Dedifferentiated amniotic fluid mesenchymal stem cell (primary cell): ENCODE data around the gene SYT7.

ENCODE experiments used
- DNase-seq: peaks from one replicate; pipeline ENCODE4 v3.0.0-alpha.2; 2016; ENCODE audit errors: extremely low spot score

SYT7 gene

DNA sequence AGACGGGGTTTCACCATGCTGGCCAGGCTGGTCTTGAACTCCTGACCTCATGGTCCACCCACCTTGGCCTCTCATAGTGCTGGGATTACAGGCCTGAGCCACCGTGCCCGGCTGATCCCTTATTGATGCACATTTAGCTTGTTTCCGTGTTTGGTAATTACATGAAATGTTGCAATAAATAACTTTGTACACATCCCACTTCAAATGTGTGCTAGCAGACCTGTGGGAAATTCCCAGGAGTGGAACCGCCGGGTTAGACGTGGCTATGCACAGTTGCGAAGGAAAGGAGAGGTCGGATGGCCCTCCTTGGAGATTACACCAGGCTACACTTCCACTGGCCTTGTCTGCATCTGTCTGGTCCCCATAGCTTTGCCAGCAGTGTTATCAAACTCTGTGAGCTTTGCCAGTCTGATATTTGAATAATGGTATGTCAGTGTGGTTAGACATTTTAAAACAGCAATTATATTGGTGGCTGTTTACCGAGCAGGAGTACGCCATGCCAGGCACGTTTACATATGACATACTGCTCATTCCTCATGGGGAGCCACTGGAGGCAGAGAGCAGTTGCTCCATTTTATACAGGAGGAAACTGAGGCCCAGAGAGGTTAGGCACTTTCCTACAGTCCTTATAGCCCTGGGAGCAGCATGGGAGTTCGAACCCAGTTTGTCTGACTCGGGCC is 27.2 kb upstream of the SYT7 start:
- DNase-seq: no peak

GRCh38 chr11:61607426-61607825 is 26.6 kb upstream of the SYT7 start:
- DNase-seq: no peak

DNA sequence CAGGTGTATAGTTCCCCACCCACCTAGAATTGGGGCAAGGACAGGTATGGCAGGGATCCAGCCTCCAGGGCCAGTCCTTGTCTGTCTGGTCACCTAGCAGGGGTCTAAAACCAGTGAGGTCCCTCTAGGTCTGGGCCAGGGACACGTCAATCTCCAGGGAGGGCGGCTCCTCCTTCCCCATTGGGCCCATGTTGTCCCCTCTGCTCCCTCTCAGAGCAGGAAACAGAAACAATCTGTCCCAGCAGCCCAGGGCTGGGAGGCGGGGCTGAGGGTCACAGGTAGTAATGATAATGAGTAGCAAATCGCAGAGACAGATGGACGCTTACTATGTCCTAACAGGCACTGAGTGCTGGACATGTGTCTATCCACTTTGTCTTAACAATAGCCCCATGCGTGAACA is 22.8 kb upstream of the SYT7 start:
- DNase-seq: no peak

DNA sequence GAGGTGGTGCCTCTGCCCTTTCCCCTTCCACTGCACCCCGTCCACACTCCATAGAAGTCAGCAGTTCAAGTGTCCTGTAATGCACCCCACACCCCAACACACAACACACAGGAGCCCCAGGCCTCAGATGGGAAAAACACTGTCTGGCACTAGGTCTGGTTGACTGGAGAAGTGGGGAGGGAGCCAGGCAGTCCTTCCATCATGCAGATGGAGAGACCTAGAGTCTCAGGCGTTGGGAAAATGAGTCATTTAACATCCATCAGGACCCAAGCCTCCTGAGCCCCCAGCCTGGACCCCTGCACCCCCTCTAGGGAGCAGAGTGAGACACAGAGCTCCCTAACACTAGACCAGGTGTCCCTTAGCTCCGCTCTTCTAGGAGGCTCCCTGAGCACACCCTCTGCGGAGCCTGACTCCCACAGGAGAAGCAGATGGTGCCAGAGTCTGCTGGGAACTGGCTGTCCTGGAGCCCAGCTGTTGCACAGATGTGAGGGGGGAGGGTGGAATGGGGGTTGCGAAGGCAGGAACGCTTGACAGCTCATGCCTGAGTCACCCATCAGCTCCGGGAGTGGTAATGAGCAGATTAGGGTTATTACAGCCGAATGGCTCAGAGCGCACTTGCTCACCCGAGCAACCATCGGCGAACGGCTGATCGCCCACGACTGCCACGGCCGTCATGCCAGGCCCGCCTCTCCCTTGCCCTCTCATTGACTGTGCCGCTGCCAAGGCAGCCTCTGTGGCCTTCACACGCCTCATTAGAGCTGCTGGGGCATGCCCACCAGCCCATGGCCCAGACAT is 22.1 kb upstream of the SYT7 start:
- DNase-seq: peak; percentile 79

- no peak for DNase-seq
Measured at GRCh38 chr11:61601512-61601911, 20.6 kb upstream of the SYT7 start.

GRCh38 chr11:61599968-61600710 is 19.3 kb upstream of the SYT7 start:
- no peak for DNase-seq

GRCh38 chr11:61598886-61599868 is 18.3 kb upstream of the SYT7 start:
- no peak for DNase-seq

GRCh38 chr11:61598374-61598773 is 17.5 kb upstream of the SYT7 start:
- no peak for DNase-seq

DNA sequence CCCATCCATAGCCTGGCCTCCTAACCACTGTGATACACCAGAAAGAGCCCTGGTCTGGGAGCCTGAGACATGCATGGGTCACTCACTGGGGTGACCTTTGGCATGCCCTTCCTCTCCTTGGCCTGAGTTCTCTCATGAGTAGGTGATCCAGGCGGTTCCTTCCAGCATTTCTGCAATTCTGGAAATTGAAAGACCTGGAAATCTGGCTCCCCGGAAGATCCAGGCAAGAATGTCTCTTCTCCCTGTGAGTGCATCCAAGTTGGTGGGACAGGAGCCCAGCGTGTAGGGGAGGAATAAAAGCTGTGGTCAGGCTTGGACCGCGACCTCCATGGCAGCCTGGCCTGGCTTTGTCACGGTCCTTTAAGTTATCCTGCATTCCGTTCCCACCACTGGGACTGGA is 16.1 kb upstream of the SYT7 start:
- no peak for DNase-seq

DNA sequence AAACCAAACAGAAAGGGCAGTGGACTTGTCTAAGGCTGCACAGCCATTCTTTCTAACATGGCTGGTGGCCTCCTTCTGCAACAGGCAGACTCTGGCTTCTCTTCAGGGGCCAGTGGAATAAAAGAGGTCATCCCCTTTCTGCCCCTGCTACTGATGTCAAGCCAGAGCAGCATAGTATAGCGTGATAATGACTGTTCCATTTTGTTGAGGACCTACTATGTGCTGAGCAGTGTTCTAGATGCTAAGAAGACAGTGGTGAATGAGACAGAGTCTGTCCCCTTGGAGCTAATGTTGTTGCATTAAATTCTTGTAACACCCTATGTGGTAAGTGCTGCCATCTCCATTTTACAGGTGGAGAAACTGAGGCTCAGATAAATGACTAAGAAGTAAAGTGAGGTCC is 15.7 kb upstream of the SYT7 start:
- no peak for DNase-seq

GRCh38 chr11:61594907-61595257 is 14.0 kb upstream of the SYT7 start:
- no peak for DNase-seq

DNA sequence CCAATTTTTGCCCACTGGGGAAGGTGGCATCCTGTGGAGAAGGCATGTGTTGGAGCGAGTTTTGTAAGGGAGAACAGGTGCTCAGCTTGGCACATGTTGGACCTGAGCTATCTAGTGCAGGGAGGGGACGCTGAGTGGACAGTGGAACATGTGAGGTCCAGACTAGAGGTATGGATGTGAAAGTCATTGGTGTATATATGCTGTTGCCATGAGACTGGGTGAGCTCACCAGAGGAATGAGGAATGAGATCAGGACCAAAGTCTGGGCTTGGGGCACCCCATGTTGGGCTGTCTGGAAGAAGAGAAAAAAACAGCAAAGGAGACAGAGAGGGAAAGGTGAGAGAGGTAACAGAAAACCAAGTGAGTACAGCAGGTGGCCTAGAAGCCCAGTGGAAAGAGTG is 12.3 kb upstream of the SYT7 start:
- no peak for DNase-seq

- no peak for DNase-seq
Measured at GRCh38 chr11:61592176-61592575, 11.3 kb upstream of the SYT7 start.

- no peak for DNase-seq
Measured at GRCh38 chr11:61589961-61590360, 9.1 kb upstream of the SYT7 start.

GRCh38 chr11:61588728-61589191 is 7.9 kb upstream of the SYT7 start:
- DNase-seq: no peak

DNA sequence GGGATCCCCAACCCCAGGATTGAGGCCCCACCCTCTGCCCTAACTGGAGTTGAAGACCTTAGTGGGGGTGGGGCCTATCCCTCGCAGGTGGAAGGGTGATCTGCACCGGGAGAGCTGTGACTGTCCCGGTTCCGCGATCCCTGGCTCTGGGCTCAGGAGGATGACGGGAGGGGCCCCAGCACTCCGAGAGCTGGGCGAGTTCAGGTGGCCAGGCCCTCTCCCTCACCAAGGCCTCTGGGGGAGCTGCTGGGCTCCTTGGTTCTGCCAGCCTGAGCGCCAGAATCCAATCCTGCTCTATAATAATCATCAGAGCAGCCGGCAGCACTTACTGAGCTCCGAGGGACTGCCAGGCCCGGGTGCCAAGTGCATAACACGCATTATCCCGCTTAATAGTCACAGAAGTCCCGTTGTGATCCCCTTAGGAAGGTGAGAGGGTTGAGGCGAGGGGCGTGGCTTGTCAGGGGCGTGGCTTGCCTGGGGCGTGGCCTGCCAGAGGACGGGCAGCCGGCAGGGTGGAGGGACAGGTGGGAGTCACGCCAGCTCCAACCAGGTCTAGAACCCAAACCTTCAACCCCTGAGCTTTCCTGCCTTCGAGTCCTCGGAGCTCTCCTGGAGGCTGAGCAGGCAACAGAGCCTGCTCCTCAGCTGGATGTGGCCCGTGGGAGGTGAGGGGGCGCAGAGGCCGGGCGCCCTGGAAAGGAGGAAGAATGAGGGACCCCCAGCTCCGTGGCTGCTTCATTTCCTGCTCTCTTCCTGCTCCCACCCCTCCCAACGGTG is 7.3 kb upstream of the SYT7 start:
- DNase-seq: no peak

DNA sequence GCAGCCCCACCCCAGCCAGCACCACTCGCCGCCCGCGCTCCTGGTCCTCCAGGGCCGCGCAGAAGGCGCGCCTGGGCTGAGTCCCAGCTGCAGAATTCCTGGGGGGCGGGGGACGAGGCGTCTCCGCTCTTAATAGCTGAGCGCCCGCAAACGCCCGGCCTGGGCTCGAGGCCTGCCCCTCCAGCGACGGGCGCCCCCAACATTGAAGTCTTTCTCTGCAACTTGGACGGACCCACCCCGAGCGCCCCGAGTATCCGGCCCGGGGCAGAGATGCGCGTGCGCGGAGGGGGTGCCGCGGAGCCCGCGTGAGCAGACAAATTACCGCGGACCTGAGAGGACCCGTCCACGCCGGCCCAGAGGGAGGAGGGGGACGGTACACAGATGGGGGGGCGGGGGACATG is 6.7 kb upstream of the SYT7 start:
- no peak for DNase-seq

GRCh38 chr11:61586792-61587430 is 6.0 kb upstream of the SYT7 start:
- DNase-seq: no peak

GRCh38 chr11:61585115-61585514 is 4.2 kb upstream of the SYT7 start:
- no peak for DNase-seq

DNA sequence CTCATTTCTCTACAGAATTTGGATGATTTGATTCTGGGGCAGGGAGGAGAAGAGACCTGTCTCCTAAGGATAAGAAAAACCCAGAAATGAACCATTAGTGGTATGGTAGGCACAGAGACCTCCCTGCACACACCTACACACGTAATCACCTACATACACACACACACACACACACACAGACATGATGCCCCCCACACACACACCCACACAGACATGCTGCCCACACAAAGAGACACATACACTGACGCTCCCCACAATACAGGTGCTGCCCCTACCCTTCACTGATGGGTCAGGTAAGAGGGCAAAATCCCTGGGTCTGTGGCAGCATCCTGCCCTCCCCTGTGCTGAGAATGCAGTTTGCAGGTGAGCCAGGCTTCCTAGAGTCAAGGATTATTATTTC is 1.1 kb upstream of the SYT7 start:
- DNase-seq: no peak
